NCI-H1417 treated with DMSO at 0.1 percent for 48 hours (cell line): Measurements from ENCODE around the gene MTSS2.

Experiments
- DNase-seq: peaks from one replicate; lab custom pipeline; 2025; lab: John Stamatoyannopoulos, UW

MTSS2 gene

DNA sequence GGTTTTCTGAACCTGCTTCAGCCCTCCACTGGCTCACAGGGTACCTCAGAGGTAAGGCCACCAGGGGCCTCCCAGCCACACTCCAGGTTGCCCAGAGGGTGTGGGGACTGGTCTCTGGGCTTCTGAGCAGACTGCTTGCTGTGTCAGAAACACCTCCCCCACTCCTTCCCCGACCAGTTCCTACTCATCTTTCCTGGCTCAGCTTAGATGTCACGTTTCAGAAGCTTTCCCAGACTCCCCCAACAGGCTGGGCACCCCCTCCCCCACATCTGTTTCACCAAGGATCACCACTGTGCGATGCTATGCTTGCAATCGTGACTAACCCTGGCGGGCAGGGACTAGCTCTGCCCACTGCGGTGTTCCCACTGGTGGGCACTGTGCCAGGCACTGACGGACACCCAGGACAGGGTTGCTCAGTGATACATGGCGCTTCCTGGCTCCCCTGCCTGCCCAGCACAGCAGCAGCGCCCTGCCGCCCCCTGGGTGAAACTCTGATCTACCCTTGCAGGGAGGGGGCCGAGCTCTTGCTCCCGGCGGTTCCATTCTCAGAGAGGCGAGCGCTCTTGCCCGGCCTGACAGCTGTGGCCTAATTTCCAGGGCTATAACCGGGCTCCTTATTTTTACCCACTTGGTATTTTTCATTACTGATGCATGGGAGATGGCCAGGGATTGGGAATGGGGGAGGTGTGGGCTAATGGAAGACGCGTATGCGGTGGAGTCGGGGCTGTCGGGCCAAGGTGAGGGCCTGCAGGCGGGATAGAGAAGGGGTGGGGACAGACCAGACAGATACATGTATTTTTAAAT, 29.4 kb upstream of the MTSS2 start:
- no peak for DNase-seq

DNA sequence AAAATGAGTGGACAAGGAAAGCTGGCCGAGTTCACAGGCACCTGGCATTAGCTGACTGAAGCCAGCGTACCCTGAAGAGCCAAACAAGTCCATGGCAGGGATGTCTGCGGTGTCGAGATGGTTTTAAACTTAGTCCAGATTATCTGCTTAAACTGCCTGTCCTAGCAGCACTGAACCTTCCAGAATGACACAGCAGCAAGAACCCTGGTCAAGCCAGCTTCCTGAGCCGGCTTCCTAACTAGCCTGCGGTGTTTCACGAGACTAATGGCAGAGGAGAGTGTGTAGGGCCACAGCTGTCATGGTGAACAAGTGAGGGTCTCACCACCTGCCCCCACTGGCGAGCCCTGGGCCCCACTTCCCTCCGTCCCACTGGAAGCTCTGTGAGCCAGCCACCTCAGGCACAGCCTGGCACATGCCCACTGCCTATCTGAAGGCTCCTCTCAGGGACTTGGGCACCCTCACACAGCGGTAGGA, 28.8 kb upstream of the MTSS2 start:
- no peak for DNase-seq

DNA sequence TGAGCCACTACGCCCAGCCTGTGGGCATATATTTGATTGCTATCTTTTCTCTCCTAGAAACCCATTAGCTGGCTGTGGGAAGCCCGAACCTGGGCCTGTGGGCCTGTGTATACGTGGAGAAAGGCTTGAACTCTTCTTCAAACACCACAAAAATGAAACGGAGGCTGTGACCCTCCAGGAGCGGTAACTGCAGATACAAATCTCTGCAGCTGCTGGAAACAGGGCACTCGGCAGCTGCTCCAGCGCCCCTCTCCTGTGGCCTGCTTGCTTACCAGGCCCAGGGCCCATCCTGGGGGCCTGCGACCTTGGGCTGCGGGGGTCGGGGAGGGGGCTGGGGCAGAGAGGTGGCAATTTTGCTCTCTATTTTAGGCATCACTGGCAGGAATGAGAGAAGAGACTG, 28.0 kb upstream of the MTSS2 start:
- no peak for DNase-seq

DNA sequence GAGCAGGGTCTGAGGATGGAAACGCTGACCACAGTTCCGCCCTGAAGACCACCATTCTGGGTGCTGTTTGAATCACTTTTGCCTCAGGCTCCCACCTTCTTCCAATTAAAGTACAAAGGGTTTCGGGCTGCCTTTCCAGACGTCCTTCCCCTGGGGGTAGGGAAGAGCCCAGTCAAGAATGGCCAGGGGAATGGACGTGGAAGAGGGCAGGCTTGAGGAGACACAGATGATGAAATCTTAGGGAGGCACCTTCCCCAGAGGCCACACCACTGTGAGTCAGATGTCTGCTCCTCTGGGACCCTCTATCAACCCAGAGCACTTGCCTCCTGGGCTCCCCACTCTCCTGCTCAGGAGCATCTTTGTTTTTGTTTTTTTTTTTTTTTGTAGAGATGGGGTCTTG, 27.5 kb upstream of the MTSS2 start:
- no peak for DNase-seq

DNA sequence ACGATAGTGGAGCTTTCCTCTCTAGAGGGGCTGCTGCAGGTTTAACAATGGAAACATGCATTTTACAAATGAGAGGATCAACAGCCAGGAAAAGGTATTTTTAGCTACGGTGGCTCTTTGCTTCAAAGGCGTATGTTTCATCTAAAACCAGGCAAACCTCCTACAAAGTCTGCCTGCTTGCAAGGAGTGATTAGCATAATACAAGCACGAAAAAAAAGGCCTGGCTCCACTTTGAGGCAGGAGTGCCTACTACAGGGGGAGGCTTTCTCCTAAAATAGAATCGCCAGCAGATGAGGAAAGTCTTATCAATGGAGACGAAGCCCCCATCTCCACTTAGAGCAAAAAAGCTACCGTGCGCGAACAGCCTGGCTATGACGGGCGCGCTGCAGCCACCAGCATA, 27.1 kb upstream of the MTSS2 start:
- no peak for DNase-seq

DNA sequence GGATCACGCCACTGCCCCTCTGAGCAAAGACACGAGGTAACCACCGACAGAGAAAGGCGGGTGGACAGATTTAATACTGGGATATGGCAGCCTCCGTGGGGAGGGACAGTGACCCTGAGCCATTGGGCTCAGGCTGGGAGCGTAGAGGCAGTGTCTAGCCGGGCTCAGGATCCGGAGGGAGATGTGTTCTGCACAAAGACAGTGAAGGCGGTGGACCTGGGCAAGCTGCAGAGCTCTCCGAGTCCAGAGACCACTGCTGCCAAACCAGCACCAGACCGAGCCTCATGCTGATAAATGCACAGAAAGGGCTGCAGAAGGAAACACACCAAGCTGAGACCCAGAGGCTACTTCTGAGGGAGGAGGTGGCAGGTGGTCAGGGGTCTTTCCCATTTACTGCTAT, 26.5 kb upstream of the MTSS2 start:
- DNase-seq: no peak

DNA sequence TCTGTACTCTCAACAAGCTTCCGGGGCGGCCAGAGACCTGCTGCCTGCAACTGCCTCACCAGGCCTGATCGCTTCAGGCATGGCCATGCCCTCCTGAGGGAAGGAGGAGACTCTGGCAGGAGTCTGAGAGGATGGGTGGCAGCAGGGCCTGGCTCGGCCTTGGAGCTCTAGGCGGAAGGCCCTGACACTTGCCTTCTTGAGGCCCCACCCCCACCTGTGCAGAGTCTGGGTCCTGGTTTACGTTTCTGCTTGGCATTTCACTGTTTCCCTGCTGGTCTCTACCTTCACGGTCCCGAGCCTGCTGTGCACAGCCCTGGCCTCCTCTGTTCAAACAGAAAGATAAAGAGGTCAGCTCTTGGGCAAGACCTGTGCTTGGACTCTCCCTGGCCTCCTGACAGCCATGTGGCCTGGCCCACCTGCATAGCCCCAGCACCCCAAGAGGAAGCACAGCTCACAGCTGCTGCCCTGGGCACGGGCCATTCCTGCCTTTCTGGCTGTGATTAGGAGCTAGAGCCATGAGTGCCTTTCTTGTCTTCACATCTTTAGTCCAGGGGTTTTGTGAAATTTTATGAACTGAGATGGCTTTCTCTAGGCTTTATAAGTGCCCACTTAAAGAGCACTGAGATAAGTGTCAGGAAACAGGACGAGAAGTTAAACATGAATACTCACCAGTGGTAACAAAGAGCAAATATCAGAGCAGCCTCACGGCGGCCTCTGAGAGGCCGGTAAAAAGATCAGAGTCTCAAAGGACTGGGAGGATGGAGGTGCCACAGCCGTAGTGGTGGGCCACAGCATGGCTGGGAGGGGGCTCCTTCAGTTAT, 25.6 kb upstream of the MTSS2 start:
- DNase-seq: no peak

DNA sequence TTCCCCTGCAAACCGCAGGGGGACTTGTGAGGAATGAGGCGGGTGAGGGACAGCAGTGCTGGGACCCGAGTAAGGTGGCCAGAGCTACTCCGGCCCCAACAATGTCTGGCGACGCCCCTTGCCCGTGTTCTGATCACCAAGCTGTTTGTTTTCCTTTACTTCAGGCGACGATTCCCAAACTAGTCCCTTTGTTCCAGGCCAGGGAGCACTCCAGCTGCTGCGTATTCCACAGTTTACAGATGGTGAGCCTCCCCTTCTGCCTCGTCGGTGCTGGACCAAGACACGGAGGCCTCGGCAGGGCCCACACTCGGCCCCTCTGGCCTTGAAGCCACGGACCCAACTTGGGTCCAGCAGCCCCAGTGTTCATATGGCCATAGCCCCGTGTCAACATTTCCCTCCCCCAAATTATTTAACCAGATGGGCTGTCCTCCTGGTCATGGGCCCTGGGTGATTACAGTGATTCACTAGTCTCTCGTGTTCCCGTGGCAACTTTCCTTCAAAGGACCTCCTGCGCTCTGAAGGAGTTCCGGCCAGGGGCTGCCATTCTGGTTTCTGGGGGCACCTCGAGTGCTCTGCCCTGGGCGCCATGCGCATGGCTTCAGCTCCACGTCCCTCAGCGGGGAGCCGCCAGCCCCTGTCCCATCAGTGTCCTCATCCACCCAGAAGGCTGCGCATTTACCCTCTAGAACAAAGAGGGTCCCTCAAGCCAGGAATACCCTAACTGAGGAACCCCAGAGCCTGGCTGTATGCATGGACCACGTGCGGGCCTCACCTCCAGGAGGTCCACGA, 24.8 kb upstream of the MTSS2 start:
- no peak for DNase-seq

DNA sequence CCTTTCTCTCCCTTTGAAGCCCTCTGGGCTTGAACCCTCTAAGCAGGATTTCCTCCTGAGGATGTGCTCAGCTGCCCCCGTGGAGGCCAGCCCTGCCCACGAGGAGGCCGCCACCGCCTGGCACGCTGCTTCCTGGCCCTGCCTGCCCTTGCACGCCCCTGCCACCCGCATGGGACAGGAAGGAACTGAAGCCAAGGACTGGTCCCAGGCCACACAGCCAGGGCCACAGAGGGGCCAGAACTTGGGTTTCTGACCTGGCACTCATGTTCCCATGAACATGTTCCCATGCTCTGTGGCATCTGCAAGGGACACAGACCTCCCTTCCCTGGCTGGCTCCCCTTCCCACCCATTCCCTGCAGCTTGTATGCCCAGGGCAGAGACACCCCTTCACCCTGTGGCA, 24.1 kb upstream of the MTSS2 start:
- DNase-seq: no peak

DNA sequence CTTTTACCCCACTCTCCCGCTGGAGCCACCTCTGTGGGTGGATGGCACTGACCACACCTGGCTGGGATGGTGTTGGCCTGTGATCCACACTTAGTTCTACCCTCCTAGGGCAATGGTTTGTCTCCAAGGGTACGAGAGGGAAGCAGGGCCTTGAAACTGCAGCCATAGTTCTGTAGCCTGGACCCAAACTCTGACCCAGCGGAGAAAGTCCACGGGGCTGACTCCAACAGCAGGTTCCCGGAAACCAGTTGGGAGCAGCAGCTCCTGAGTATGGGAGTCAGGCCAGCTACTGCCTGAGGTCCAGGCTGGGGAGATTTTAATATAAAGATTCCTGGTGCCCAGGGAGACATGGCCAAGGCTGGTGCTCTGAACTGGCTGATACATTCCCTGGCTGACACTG, 23.6 kb upstream of the MTSS2 start:
- DNase-seq: no peak

DNA sequence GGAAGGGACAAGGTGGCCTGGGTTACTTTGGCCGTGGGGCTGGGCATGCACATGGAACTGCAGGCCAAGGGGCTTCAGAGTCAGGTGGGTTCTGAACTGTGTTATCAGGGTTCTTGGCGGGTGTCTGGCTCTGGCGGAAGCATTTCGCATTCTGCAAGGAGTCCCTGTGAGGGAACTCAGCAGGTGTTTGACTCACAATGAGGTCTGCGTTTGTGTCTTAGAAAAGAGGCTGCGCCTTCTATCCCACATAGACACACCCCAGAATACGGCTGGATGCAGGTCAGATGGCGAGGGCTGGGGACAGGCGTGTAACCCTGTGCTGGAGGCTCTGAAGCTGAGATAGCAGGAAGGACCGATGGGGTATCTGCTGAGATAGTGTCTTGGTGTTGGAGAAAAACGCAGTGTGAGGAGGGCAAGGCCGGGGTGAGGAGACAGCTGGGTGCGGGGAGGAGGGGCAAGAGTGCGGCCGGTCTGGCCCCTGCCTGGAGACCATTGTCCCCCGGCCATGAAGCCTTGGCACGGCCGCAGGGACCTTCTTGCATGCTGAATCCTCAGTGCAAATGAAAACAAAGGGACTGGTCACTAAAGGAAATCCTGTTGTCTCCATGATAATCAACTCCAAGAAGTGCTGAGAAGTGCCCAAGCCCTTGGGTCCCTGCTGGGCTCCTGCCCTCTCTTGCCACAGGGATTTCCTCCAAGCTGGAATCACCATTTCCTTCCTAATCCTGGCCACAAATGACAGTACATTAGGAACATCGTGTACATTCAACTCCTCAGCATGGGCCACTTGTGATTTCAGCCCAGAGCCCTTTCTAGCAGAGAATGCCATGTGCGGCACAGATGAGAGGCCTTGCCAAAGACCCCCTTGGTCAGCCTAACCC, 22.8 kb upstream of the MTSS2 start:
- DNase-seq: no peak

DNA sequence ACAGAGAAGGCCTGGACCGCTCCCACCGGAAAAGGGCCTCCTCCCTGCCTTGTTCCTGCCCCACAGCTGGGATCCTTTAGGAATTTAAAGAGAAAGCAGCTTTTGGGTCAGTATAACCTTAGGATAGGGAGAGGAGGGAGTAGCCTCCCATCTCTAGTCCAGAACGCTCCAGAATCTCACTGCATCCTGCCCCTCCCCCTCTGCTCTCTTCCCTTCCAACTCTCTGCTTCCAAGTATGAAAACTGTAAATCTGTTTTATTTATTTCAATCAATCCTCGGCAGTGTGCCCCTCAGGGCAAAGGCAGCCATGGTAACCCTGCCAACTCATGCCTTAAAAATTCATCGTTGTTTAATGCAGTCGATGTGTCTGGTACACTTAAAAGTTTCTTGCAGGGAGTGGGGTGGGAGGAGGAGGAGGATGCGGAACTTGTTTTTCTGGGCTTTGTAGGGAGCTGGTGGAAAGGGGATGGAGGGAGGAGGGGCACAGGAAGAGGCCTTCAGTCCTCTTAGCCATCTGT, 21.2 kb upstream of the MTSS2 start:
- DNase-seq: no peak

DNA sequence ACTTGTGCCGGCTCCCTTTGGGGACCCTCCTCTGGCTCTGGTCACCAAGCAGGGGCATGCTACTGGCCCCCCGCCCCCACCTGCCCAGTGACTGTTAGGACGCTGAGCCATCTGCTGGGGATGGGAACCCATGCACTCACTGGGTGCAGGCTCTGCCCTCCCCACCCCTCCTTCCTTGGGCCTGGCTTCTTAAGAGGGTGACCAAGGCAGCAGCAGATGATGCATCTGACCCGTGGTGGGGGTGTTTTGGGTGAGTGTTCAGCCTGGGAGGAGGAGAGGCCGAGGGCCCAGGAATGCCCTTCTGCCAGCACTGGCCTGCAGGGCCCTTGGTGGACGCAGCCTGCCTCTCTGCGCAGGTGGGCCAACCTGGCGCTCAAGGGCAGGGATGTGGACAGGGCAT, 19.2 kb upstream of the MTSS2 start:
- DNase-seq: no peak

DNA sequence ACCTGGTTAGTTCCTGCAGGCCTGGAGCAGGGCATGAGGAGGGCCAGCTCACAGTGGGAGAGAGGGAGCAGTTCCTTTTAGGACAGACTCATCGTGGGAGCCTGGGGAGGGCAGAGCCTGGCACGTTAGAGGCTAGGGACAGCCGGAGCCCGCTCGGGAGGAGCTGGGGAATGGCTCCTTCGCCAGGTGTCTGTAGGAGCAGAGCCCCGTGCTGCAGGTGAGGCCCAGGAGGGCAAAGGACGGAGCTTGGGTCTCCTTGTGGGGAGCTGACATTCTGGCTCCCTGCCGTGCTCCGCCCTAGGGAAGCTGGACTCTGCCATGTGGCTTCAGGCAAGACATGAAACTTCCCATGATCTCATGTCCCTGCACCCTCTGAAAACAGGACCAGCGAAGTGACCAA, 18.7 kb upstream of the MTSS2 start:
- no peak for DNase-seq

DNA sequence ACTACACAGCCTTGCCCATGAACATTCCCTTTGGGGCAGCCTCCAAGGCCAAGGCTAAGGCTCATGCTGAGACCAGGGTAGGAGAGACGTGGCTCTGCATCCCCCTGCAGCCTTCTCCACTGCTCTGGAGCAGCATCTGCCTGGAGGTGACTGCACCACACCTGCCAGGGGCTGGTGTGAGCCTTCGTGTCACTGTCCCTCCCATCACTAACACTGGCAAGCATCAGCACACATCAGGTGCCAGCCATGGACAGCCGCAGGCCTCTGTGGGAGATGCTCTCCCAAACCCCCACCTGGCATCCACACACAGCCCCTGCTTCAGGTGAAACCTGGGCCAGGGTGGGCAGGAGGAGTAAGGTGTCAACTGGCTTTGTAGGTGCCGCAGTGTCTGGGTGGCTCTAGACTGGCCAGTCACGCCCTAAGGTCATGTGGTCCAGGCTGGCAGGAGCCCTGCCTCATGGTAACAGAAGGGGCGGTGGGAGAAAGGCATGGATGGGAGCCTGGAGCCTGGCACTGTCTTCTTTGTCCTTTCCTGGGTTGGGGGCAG, 18.1 kb upstream of the MTSS2 start:
- no peak for DNase-seq

DNA sequence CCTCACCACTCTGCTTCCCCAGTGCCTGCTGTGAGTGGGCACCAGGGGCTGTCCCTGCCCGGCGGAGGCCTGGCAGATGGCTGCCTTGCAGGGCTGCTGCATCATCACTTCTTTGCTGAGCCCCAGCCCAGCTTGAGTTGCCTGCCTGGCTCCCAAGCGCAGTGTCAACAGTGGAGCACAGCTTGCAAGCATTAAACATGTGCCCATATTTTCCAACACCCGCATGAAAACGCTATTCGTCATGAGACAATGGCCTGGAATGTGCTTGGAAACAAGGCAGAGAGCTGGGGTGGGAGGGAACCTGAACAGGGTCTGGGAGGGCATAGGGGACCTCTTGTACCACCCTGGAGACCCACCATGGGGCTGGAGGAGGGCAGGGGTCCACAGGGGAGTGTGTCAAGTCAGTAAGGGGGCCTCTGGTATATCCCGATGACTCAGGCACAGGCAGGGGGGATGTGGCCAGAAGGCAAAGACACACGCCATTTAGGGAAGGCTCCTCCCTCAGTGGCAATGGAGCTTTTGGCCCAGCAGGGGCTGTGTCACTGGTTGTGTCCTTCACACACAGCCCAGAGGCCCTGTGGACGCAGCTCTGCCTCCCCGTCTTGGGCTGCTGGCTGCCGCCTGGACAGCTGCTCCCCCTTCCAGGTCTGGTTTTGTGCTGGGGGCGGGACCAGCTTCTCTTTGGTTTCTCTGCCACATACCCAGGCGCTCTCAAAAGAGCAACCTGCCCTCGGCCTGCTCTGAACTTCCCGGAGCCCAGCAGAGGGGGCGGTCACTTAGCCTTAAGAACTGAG, 17.4 kb upstream of the MTSS2 start:
- no peak for DNase-seq

DNA sequence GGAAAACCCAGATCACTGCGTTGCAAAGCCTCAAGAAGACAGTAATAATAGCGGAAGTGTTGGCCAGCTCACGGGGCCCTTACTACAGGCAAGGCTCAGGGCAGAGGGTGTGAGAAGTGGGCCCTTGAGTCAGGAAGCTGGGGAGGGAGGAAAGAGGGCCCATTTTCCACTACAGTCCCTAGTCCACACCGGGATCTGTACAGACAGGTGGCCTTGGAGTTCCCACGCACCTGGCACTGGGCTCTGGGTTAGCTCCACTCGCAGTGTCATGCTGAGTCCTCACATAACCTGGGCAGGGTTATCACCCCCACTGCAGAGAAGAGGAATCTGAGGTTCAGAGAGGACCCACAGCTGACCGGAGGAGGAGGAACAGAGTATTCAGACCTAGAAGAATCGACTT, 16.8 kb upstream of the MTSS2 start:
- DNase-seq: no peak

DNA sequence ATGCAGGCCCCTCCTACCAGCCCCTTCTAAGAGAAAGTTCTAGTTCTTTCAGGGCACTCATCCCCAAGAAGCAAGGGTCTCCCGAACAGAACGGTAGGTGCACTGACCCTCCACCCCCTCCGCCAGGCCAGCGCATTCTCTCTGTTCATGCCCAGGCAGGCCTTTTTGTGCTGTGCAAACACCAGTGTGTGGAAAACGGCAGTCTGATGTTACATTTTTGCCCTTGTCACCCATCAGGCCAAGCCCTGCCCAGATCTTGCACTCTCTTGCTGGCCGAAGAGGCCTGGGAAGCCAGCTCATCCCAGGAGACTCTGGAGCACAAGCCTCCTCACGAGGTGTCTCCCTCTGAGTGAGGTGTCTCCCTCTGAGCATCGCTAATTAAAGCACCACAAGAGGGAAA, 16.1 kb upstream of the MTSS2 start:
- DNase-seq: no peak

DNA sequence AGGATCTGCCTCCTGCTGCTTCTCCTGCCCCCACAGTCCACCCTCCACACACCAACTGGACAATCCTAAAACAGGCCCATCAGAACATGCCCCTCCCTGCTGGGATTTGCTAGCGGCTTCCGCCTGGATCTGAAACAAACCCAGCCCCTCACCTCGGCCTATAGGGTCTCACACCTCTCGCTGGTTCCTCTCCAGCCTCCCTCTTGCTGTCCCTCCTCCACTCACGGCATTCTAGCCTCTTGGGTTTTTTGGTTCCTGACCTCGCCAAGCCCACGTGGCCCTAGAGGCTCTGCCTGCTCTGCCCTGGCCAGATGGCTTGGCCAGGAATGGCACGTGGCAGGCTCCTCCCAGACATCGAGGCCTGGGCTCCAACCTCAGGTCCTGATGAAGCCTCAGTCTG, 15.7 kb upstream of the MTSS2 start:
- DNase-seq: no peak

DNA sequence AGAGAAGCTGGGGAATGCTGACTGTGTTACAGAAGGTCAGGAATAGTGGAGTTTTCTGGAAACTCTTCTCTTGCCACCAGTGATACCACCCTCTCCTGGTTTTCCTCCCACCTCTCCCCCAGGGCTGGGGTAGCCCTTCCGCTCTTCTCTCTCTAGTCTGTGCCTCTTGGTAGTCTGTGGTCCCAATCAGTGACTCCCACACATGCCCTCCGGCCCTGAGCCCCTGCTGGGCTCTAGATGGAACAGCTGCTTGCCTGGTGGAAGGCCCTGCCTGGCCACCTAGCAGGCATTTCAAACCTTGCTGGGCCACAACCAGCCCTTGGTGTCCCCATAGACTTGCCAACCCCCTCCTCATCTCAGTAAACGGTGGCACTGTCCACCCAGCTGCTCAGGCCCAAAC, 15.2 kb upstream of the MTSS2 start:
- DNase-seq: no peak
